Liver (tissue), 9 donors: ENCODE measurements around the gene DYSF. TPM values are rescaled to one million over a fixed set of nuclear protein-coding genes. Genes with fewer than 3 reads are reported as not detected.

Source experiments
- DNase-seq: peaks from one replicate; pipeline ENCODE4 v3.0.0-alpha.2; 2017; ENCODE audit warnings: low spot score
- H3K27ac ChIP-seq, 2 donors: one replicate each; pipeline ENCODE4 v1.7.0; 2013; ENCODE audit warnings: inconsistent platforms in 2 of 2, low read length in 2 of 2, control low read depth in 1 of 2, low read depth in 1 of 2, mild to moderate bottlenecking in 1 of 2
- H3K27me3 ChIP-seq, 4 donors: one replicate each; pipeline versions ENCODE4 v1.6.1 to v1.7.0; 2013; ENCODE audit warnings: low read length in 3 of 4, inconsistent platforms in 1 of 4, mild to moderate bottlenecking in 1 of 4, moderate library complexity in 1 of 4; ENCODE audit not compliant: control insufficient read depth in 4 of 4, insufficient read depth in 4 of 4
- H3K36me3 ChIP-seq, 4 donors: one replicate each; pipeline versions ENCODE4 v1.6.1 to v1.7.0; 2013; ENCODE audit warnings: low read length in 3 of 4, mild to moderate bottlenecking in 3 of 4, low read depth in 1 of 4, moderate library complexity in 1 of 4; ENCODE audit not compliant: control insufficient read depth in 4 of 4, insufficient read depth in 3 of 4
- H3K4me1 ChIP-seq, 4 donors: one replicate each; pipeline versions ENCODE4 v1.6.1 to v1.7.0; 2013; ENCODE audit warnings: low read length in 3 of 4, mild to moderate bottlenecking in 3 of 4, moderate library complexity in 1 of 4; ENCODE audit not compliant: control insufficient read depth in 4 of 4, insufficient read depth in 4 of 4
- H3K4me3 ChIP-seq, 3 donors: one replicate each; pipeline versions ENCODE4 v1.6.1 to v1.7.0; 2013; ENCODE audit warnings: low read length in 3 of 3, control low read depth in 1 of 3, low read depth in 1 of 3, mild to moderate bottlenecking in 1 of 3
- H3K9ac ChIP-seq, 2 donors: one replicate each; pipeline ENCODE4 v1.7.0; 2013; ENCODE audit warnings: low read length in 2 of 2, mild to moderate bottlenecking in 2 of 2, moderate library complexity in 2 of 2, control low read depth in 1 of 2, low read depth in 1 of 2
- H3K9me3 ChIP-seq, 4 donors: one replicate each; pipeline versions ENCODE4 v1.6.1 to v1.7.0; 2013; ENCODE audit warnings: low read length in 3 of 4; ENCODE audit not compliant: control insufficient read depth in 4 of 4
- ATF3 ChIP-seq: IDR thresholded peaks from 2 replicates; pipeline ENCODE4 v1.6.1; 2016; ENCODE audit warnings: antibody characterized with exemption
- CTCF ChIP-seq: fragments of 150-350 bp; IDR thresholded peaks from 2 replicates; pipeline ENCODE4 v1.5.1; 2017; ENCODE audit warnings: improper control_type of control experiment, low read depth, low read length; ENCODE audit not compliant: missing input control
- EGR1 ChIP-seq, 2 donors: IDR thresholded peaks; 2 replicates each; pipeline ENCODE4 v1.6.1; 2016 to 2018; ENCODE audit warnings: antibody characterized with exemption in 2 of 2, low read depth in 2 of 2
- FOXA1 ChIP-seq: IDR thresholded peaks from 2 replicates; pipeline ENCODE4 v1.6.1; 2016; ENCODE audit warnings: antibody characterized with exemption
- FOXA2 ChIP-seq: IDR thresholded peaks from 2 replicates; pipeline ENCODE4 v1.6.1; 2016; ENCODE audit warnings: antibody characterized with exemption
- GABPA ChIP-seq, 2 donors: IDR thresholded peaks in 1 of 2; conservative IDR thresholded peaks in 1 of 2; 2 replicates each; pipeline ENCODE4 v1.6.1; 2016; ENCODE audit warnings: antibody characterized with exemption in 2 of 2, mild to moderate bottlenecking in 1 of 2, moderate library complexity in 1 of 2
- HNF4A ChIP-seq, 2 donors: conservative IDR thresholded peaks; 2 replicates each; pipeline ENCODE4 v1.6.1; 2016; ENCODE audit warnings: antibody characterized with exemption in 2 of 2, mild to moderate bottlenecking in 2 of 2
- HNF4G ChIP-seq: IDR thresholded peaks from 2 replicates; pipeline ENCODE4 v1.6.1; 2016; ENCODE audit warnings: antibody characterized with exemption
- JUND ChIP-seq, 2 donors: IDR thresholded peaks; 2 replicates each; pipeline ENCODE4 v1.6.1; 2016; ENCODE audit warnings: antibody characterized with exemption in 2 of 2
- MAX ChIP-seq: IDR thresholded peaks from 2 replicates; pipeline ENCODE4 v1.6.1; 2016; ENCODE audit warnings: antibody characterized with exemption
- NR2F2 ChIP-seq: IDR thresholded peaks from 2 replicates; pipeline ENCODE4 v1.6.1; 2016; ENCODE audit warnings: antibody characterized with exemption
- RAD21 ChIP-seq, 2 donors: IDR thresholded peaks; 2 replicates each; pipeline ENCODE4 v1.6.1; 2016; ENCODE audit warnings: antibody characterized with exemption in 2 of 2, mild to moderate bottlenecking in 2 of 2
- REST ChIP-seq: IDR thresholded peaks from 2 replicates; pipeline ENCODE4 v1.6.1; 2016; ENCODE audit warnings: antibody characterized with exemption, mild to moderate bottlenecking
- RXRA ChIP-seq, 2 donors: IDR thresholded peaks; 2 replicates each; pipeline ENCODE4 v1.6.1; 2017 to 2018; ENCODE audit warnings: antibody characterized with exemption in 2 of 2, mild to moderate bottlenecking in 1 of 2
- SP1 ChIP-seq: IDR thresholded peaks from 2 replicates; pipeline ENCODE4 v1.6.1; 2018; ENCODE audit warnings: antibody characterized with exemption, mild to moderate bottlenecking
- TAF1 ChIP-seq: conservative IDR thresholded peaks from 2 replicates; pipeline ENCODE4 v1.6.1; 2016; ENCODE audit warnings: antibody characterized with exemption, mild to moderate bottlenecking
- YY1 ChIP-seq: IDR thresholded peaks from 2 replicates; pipeline ENCODE4 v1.6.1; 2016; ENCODE audit warnings: antibody characterized with exemption, mild to moderate bottlenecking
- ZBTB33 ChIP-seq: IDR thresholded peaks from 2 replicates; pipeline ENCODE4 v1.6.1; 2016; ENCODE audit warnings: antibody characterized with exemption
- WGBS: extraction: QIAGEN DNeasy Blood & Tissue Kit; methylation state at CpG from one replicate; pipeline ENCODE4 v1.1.7; 2013; 5-methylcytosine and 5-hydroxymethylcytosine counted together
- polyA plus RNA-seq, 2 donors: library from polyadenylated mRNA; stranded (reverse) in 1 of 2; unstranded in 1 of 2; fragments of 200-250 nt in 1 of 2; fragments of >200 nt in 1 of 2; fragmentation: Nextera tagmentation in 1 of 2; extraction: Ambion mirVana in 1 of 2; gene quantifications; one replicate each; pipeline versions ENCODE4 v1.2.1 to v1.2.3, GENCODE V29; 2013 to 2015
- total RNA-seq, 2 donors: library from RNA; depleted of rRNA; stranded (reverse); fragments of >200 nt; gene quantifications; one replicate each; pipeline ENCODE4 v1.2.3, GENCODE V29; 2014
- donor health status: healthy.
- donor health status: healthy.
- donor health status: healthy.
- donor health status: healthy.
- donor health status: healthy.

DYSF gene
- total and polyA plus RNA-seq, 4 donors, result 8.5 to 20.8 (median 13.6) TPM

- H3K36me3 ChIP-seq, result no peaks in the 10 kb centered on the region
- TF ChIP-seq HNF4A (conservative IDR thresholded peaks at IDR 0.05) (no peak), SP1 (peak; percentile 2), YY1 (no peak)
- H3K27ac ChIP-seq, result peak overlapping the region in 1 of 2 donors; percentile 40
- WGBS, result 40% methylated on average over 1 of the region's 1 CpG
- DNase-seq, result no peak
- H3K4me1 ChIP-seq, result peaks cover 16 to 85% (median 72%) of the 10 kb centered on the region in 4 donors
- H3K4me3 ChIP-seq, result no peak overlapping the region
- no peaks in the 10 kb centered on the region for H3K9me3 ChIP-seq
- H3K9ac ChIP-seq, result no peak overlapping the region
- no peaks in the 10 kb centered on the region for H3K27me3 ChIP-seq
These were observed 3.3 kb downstream of the DYSF start for GRCh38 chr2:71456617-71457016.

- H3K4me1 ChIP-seq, result peaks cover 18 to 86% (median 71%) of the 10 kb centered on the region in 4 donors
- no peaks in the 10 kb centered on the region for H3K9me3 ChIP-seq
- TF ChIP-seq YY1 (no peak), SP1 (no peak), HNF4G (no peak), RXRA (IDR thresholded peaks at IDR 0.05) (no peak), HNF4A (conservative IDR thresholded peaks at IDR 0.05) (no peak), ZBTB33 (no peak), ATF3 (no peak), CTCF (no peak), TAF1 (no peak), NR2F2 (no peak), JUND (IDR thresholded peaks at IDR 0.05) (no peak), RAD21 (IDR thresholded peaks at IDR 0.05) (no peak), EGR1 (IDR thresholded peaks at IDR 0.05; ENCODE audit: low read depth in 2 of 2) (no peak), FOXA2 (no peak), FOXA1 (no peak), MAX (no peak), REST (no peak), GABPA (IDR thresholded peaks at IDR 0.05 in 1 of 2, conservative IDR thresholded peaks at IDR 0.05 in 1 of 2) (no peak)
- WGBS, result 95% methylated on average over 9 of the region's 9 CpGs
- no peak for DNase-seq
- H3K9ac ChIP-seq, result no peak overlapping the region
- no peaks in the 10 kb centered on the region for H3K36me3 ChIP-seq
- H3K27ac ChIP-seq, result no peak overlapping the region
- no peak overlapping the region for H3K4me3 ChIP-seq
- H3K27me3 ChIP-seq, result no peaks in the 10 kb centered on the region
These were observed 4.0 kb downstream of the DYSF start for GRCh38 chr2:71457123-71457915.
